ENCODE measurements around the gene GRK5. TPM values are rescaled to one million over a fixed set of nuclear protein-coding genes. Genes with fewer than 3 reads are reported as not detected.

GRK5 gene
- total and polyA plus RNA-seq, 9 of the 15 experiments (the other 6 are each of a cell fraction or from before 2014, with no cell fraction given) = 0.46 to 0.83 (median 0.67) TPM; not detected in 2

DNA sequence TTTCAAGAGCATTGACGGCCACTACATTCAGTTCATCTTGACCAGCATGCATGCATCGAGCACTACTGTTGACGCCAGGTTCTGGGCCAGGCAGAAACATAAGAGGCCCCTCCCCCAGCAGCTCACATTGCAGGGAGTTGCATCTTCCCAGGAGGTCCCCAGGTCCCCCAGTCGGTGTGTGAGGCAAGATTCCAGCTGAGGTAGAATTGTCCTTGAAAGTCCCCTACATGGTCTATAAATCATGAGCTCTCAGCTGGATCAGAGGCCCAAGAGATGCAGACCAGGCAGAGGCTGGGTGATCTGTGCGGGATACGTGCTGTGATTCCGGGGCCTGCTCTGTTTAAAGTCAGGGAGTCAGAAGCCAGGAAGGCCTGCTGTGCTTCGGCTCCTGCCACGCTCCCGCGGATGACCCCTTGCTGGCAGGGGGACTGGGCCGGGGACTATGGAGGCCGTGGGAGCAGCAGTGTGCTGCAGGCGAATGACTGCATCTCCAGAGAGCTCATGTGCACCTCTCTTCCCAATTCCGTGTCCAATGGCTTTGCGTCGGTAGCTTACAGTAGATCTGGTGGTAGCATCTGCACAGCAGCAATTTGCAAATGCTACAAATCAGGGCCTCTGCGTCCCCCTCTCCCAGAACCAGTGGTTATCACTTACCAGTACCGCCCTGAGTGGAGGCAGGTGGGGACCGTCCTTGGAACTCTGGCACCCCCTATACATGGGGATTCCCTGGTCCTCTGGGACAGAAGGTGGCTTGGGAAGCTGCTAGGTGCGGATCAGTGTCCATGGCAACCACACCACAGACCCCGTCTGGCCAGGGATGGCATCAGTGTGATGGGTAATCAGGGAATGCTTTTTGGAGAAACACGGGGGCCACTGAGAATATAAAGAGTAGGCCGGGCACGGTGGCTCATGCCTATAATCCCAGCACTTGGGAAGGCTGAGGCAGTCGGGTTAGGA, 241.5 kb downstream of the GRK5 start:
- peak; percentile 15 for TF ChIP-seq MEIS2 (IDR thresholded peaks at IDR 0.05; ENCODE audit: partially characterized antibody)
- no peak for TF ChIP-seq TEAD4 (IDR thresholded peaks at IDR 0.05; ENCODE audit: low read length)
- no peak for TF ChIP-seq TEAD4 (CRISPR knock-in tag; IDR thresholded peaks at IDR 0.05; ENCODE audit: borderline replicate concordance)
- H4K20me1 ChIP-seq (replicated peaks; ENCODE audit: control insufficient read depth, insufficient read depth, low read length) = no peaks in the 10 kb centered on the region
- ChIA-PET POLR2A (interaction anchor here (0.6 kb wide), 1 partner anchor 66 kb away, joined by 4 read pairs; no protein-coding TSS in a partner anchor), CTCF (ENCODE audit: low intra/inter-chr PET ratio) (no interaction called here)
- 6% methylated on average over 24 of the region's 26 CpGs for WGBS (ENCODE audit: insufficient coverage, low coverage, missing lambda C conversion rate)
- intact Hi-C loops (cut with micrococcal nuclease) = loop anchor here (5.0 to 10.0 kb wide), 2 partner anchors 96 to 148 kb away; partner anchors contain the start of genes RGS10 and TIAL1
- in situ Hi-C loops (cut with MboI) = no loop called here
- no peak overlapping the region for H3K4me3 ChIP-seq
- no peak overlapping the region for H3K4me2 ChIP-seq (ENCODE audit: insufficient read depth, low read length)
- no peak overlapping the region for H3K9ac ChIP-seq (ENCODE audit: insufficient read depth in 1 of 2, low read depth in 2 of 2, low read length in 2 of 2)
- peaks cover 0 to 50% of the 10 kb centered on the region in 2 experiments; a peak in 3 of 5 replicates for H3K27me3 ChIP-seq (ENCODE audit: control insufficient read depth in 2 of 2, insufficient read depth in 2 of 2, low read length in 2 of 2)
- FAIRE-seq (no peak), DNase-seq (ENCODE audit: extremely low read depth in 1 of 4, low spot score in 3 of 4) (no peak), ATAC-seq (no peak)
- H3K27ac ChIP-seq (ENCODE audit: extremely low read depth, low read depth, low read length) = no peak overlapping the region
- H3K4me1 ChIP-seq (replicated peaks in 1 of 2; ENCODE audit: control insufficient read depth in 2 of 2, insufficient read depth in 2 of 2, low read length in 2 of 2) = peaks cover 0 to 12% of the 10 kb centered on the region in 2 experiments; a peak in 2 of 5 replicates
- H2AFZ ChIP-seq (ENCODE audit: low read depth, low read length) = no peak overlapping the region
- no TSS peak for BruUV-seq (replicated peaks)
- no peaks in the 10 kb centered on the region for H3K9me1 ChIP-seq (ENCODE audit: control insufficient read depth, insufficient read depth, low read length)
- no peaks in the 10 kb centered on the region for H3K79me2 ChIP-seq (ENCODE audit: control insufficient read depth, insufficient read depth, low read length)
- H3K9me3 ChIP-seq (replicated peaks; ENCODE audit: control insufficient read depth, insufficient read depth, low read depth, low read length) = no peaks in the 10 kb centered on the region
- H3K36me3 ChIP-seq (ENCODE audit: control insufficient read depth, insufficient read depth, low read length) = no peaks in the 10 kb centered on the region

Data from K562 (cell line).